ENCODE measurements around the gene ELAVL2.

DNA sequence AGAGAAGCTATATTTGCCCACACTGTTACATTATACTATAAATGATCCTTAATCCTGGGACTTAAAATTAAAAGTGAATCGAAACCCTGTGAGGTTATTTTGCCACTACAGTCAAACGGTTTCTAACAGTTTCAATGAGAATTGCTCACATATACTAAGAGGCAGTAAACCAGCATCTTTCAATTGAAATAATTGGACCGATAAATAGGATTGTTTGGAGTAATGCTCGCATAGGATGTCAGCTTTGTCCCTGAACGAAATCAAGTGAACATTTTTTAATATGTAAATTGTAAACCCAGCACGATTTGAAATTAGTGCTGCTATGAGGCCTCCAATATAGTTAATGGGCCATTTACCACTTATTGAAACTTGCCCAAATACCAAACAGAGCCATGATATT is 60.5 kb downstream of the ELAVL2 start:
- TF ChIP-seq, protein P1, sequence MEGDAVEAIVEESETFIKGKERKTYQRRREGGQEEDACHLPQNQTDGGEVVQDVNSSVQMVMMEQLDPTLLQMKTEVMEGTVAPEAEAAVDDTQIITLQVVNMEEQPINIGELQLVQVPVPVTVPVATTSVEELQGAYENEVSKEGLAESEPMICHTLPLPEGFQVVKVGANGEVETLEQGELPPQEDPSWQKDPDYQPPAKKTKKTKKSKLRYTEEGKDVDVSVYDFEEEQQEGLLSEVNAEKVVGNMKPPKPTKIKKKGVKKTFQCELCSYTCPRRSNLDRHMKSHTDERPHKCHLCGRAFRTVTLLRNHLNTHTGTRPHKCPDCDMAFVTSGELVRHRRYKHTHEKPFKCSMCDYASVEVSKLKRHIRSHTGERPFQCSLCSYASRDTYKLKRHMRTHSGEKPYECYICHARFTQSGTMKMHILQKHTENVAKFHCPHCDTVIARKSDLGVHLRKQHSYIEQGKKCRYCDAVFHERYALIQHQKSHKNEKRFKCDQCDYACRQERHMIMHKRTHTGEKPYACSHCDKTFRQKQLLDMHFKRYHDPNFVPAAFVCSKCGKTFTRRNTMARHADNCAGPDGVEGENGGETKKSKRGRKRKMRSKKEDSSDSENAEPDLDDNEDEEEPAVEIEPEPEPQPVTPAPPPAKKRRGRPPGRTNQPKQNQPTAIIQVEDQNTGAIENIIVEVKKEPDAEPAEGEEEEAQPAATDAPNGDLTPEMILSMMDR (IDR thresholded peaks at IDR 0.05): no peak
- TF ChIP-seq EZH2phosphoT487 (IDR thresholded peaks at IDR 0.05) (no peak), EZH2 (IDR thresholded peaks at IDR 0.05) (no peak)
